A673 (cell line): Measurements from ENCODE around the gene IQCN. TPM values are rescaled to one million over a fixed set of nuclear protein-coding genes. Genes with fewer than 3 reads are reported as not detected.

Source experiments
- BruUV-seq: library from RNA; stranded (reverse); fragments of 400-500 nt; replicated peaks from 2 replicates; lab custom pipeline; 2021; lab: Mats Ljungman, UMichigan
- CTCF ChIA-PET: fragments of 300-600 bp; sonication (Branson Sonifier 250); formaldehyde crosslinking; loops from one replicate; lab custom pipeline; 2022; ENCODE audit warnings: antibody characterized with exemption; lab: Charles Lee
- POLR2A ChIA-PET: fragments of 300-600 bp; sonication (Branson Sonifier 250); formaldehyde crosslinking; loops from one replicate; lab custom pipeline; 2022; ENCODE audit warnings: antibody characterized with exemption; ENCODE audit not compliant: low non-redundant PET; lab: Charles Lee
- DNase-seq: peaks from one replicate; pipeline ENCODE4 v3.0.0-alpha.2; 2015; ENCODE audit warnings: low spot score
- H3K27ac ChIP-seq: fragments of 200-600 bp; sonication (generic); 2 replicates; pipeline ENCODE4 v1.5.1; 2016; ENCODE audit warnings: mixed run types, low read depth, mild to moderate bottlenecking, mixed read lengths, antibody characterized with exemption, low read length; ENCODE audit not compliant: poor library complexity, severe bottlenecking
- H3K27me3 ChIP-seq: fragments of 200-600 bp; sonication (generic); replicated peaks from 2 replicates; pipeline ENCODE4 v1.6.1; 2017; ENCODE audit warnings: mixed run types, low read depth, mild to moderate bottlenecking, mixed read lengths, antibody characterized with exemption, low read length; ENCODE audit not compliant: insufficient read depth, poor library complexity
- H3K36me3 ChIP-seq: fragments of 200-600 bp; sonication (generic); 2 replicates; pipeline ENCODE4 v1.6.1; 2016; ENCODE audit warnings: mixed run types, mild to moderate bottlenecking, mixed read lengths, antibody characterized with exemption, low read length; ENCODE audit not compliant: insufficient read depth, poor library complexity, severe bottlenecking
- H3K4me1 ChIP-seq: fragments of 200-600 bp; sonication (generic); 2 replicates; pipeline ENCODE4 v1.6.1; 2017; ENCODE audit warnings: mixed run types, mild to moderate bottlenecking, mixed read lengths, antibody characterized with exemption, low read length; ENCODE audit not compliant: insufficient read depth, poor library complexity, severe bottlenecking
- H3K4me3 ChIP-seq: fragments of 200-600 bp; sonication (generic); 2 replicates; pipeline ENCODE4 v1.5.1; 2016; ENCODE audit warnings: low read depth, mixed run types, mild to moderate bottlenecking, mixed read lengths, low read length; ENCODE audit not compliant: poor library complexity, severe bottlenecking
- H3K9me3 ChIP-seq: fragments of 200-600 bp; sonication (generic); 2 replicates; pipeline ENCODE4 v1.6.1; 2016; ENCODE audit warnings: mixed run types, low read depth, mild to moderate bottlenecking, mixed read lengths, antibody characterized with exemption, low read length; ENCODE audit not compliant: poor library complexity, severe bottlenecking
- EZH2 ChIP-seq: fragments of 200-600 bp; sonication (generic); IDR thresholded peaks from 2 replicates; pipeline ENCODE4 v1.6.1; 2017; ENCODE audit warnings: borderline replicate concordance, low read depth, mild to moderate bottlenecking, mixed read lengths, antibody characterized with exemption, low read length; ENCODE audit not compliant: poor library complexity, severe bottlenecking
- intact Hi-C: fragments of 100-400 bp; cut with micrococcal nuclease; formaldehyde crosslinking; loops from one replicate; pipeline ENCODE4 v1.10.0; 2022; ENCODE audit not compliant: unreplicated experiment
- total RNA-seq: library from RNA; stranded (reverse); gene quantifications from 2 replicates; pipeline ENCODE4 v1.2.3, GENCODE V29; 2021
- TF ChIP-seq, protein P1 (sequence below): fragments of 300-800, 200-600 bp; sonication (generic); conservative IDR thresholded peaks from 2 replicates; pipeline ENCODE4 v1.5.1; 2017; ENCODE audit warnings: low read depth, mild to moderate bottlenecking, antibody characterized with exemption, low read length, moderate library complexity, mixed read lengths

The IQCN gene
- total RNA-seq, 1 experiment from 2014 or later, result 10.2 TPM

- Histone ChIP-seq H3K27ac (no peak overlapping the region), H3K9me3 (no peaks in the 10 kb centered on the region), H3K4me3 (no peak overlapping the region), H3K36me3 (peaks cover 34% of the 10 kb centered on the region), H3K4me1 (no peaks in the 10 kb centered on the region), H3K27me3 (no peaks in the 10 kb centered on the region)
- no TSS peak for BruUV-seq
- DNase-seq, result no peak
- intact Hi-C loops, result no loop called here
- ChIA-PET CTCF (no interaction called here), POLR2A (no interaction called here)
- TF ChIP-seq, protein P1, sequence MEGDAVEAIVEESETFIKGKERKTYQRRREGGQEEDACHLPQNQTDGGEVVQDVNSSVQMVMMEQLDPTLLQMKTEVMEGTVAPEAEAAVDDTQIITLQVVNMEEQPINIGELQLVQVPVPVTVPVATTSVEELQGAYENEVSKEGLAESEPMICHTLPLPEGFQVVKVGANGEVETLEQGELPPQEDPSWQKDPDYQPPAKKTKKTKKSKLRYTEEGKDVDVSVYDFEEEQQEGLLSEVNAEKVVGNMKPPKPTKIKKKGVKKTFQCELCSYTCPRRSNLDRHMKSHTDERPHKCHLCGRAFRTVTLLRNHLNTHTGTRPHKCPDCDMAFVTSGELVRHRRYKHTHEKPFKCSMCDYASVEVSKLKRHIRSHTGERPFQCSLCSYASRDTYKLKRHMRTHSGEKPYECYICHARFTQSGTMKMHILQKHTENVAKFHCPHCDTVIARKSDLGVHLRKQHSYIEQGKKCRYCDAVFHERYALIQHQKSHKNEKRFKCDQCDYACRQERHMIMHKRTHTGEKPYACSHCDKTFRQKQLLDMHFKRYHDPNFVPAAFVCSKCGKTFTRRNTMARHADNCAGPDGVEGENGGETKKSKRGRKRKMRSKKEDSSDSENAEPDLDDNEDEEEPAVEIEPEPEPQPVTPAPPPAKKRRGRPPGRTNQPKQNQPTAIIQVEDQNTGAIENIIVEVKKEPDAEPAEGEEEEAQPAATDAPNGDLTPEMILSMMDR, result no peak
- TF ChIP-seq EZH2, result no peak
Measured at GRCh38 chr19:18264137-18264854, 10.0 kb downstream of the IQCN start.

DNA sequence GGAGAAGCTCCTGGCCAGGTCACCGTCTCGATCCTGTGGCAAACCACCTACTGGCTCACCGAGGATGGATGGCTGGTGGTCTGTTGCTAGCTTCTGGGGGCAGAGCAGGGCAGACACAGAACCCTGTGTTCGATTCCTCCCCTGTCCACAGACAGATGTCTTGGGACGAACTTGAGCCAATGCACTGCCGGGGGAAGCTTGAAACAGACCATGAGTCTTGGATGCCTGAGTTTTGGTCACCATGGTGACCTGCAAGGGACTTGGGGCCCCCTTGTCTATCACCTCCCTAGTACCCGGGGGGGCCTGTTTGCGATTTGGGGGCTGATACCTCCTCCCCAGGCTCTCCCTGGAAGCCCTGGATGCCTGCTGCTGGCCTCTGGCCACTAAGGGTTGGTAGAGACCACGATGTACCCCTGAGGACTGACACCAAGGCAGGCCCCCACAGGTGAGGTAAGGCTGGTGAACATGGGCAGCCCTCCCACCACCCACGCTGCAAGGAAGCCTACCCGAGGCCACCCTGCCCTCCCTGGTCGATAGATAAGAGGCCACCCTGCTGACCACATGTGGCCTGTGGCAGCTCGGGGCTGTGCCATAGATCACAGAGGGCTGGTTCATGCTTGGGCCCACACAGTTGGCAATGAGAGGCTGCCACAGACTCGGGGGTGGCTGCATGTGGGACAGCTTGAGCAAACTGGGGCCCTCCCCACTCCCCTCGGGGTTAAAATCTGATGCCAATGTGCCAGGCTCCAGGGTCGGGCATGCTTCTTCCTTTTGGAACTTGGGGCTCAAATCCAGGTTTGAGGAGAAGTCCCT, 10.7 kb downstream of the IQCN start:
- no peak for DNase-seq
- Histone ChIP-seq H3K36me3 (peaks cover 34% of the 10 kb centered on the region), H3K4me3 (no peak overlapping the region), H3K9me3 (no peaks in the 10 kb centered on the region), H3K27ac (no peak overlapping the region), H3K4me1 (no peaks in the 10 kb centered on the region), H3K27me3 (no peaks in the 10 kb centered on the region)
- POLR2A ChIA-PET, result no interaction called here
- intact Hi-C loops, result no loop called here
- CTCF ChIA-PET, result no interaction called here
- TF ChIP-seq EZH2, result no peak
- TF ChIP-seq, protein P1, result no peak
- no TSS peak for BruUV-seq

GRCh38 chr19:18262917-18263316, 11.3 kb downstream of the IQCN start:
- Histone ChIP-seq H3K36me3 (peaks cover 28% of the 10 kb centered on the region), H3K27me3 (no peaks in the 10 kb centered on the region), H3K4me3 (no peak overlapping the region), H3K4me1 (no peaks in the 10 kb centered on the region), H3K27ac (no peak overlapping the region), H3K9me3 (no peaks in the 10 kb centered on the region)
- intact Hi-C loops, result no loop called here
- CTCF ChIA-PET, result no interaction called here
- DNase-seq, result no peak
- TF ChIP-seq, protein P1, result no peak
- TF ChIP-seq EZH2, result no peak
- no TSS peak for BruUV-seq
- POLR2A ChIA-PET, result no interaction called here
